Measurements from ENCODE around the gene FADS1.

Gene FADS1

DNA sequence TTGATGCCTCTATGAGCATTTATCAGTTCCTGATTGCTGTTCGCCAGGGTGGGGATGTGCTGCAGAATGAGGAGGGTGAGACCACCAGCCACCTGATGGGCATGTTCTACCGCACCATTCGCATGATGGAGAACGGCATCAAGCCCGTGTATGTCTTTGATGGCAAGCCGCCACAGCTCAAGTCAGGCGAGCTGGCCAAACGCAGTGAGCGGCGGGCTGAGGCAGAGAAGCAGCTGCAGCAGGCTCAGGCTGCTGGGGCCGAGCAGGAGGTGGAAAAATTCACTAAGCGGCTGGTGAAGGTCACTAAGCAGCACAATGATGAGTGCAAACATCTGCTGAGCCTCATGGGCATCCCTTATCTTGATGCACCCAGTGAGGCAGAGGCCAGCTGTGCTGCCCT lies 21.3 kb downstream of the FADS1 start:
- DNase-seq (ENCODE audit: low spot score): no peak

GRCh38 chr11:61794579-61794978 lies 22.2 kb downstream of the FADS1 start:
- no peak for DNase-seq (ENCODE audit: low spot score)

GRCh38 chr11:61793829-61794204 lies 23.0 kb downstream of the FADS1 start:
- DNase-seq (ENCODE audit: low spot score): no peak

- no peak for DNase-seq (ENCODE audit: low spot score)
These were observed 23.5 kb downstream of the FADS1 start for GRCh38 chr11:61793083-61793828.

DNA sequence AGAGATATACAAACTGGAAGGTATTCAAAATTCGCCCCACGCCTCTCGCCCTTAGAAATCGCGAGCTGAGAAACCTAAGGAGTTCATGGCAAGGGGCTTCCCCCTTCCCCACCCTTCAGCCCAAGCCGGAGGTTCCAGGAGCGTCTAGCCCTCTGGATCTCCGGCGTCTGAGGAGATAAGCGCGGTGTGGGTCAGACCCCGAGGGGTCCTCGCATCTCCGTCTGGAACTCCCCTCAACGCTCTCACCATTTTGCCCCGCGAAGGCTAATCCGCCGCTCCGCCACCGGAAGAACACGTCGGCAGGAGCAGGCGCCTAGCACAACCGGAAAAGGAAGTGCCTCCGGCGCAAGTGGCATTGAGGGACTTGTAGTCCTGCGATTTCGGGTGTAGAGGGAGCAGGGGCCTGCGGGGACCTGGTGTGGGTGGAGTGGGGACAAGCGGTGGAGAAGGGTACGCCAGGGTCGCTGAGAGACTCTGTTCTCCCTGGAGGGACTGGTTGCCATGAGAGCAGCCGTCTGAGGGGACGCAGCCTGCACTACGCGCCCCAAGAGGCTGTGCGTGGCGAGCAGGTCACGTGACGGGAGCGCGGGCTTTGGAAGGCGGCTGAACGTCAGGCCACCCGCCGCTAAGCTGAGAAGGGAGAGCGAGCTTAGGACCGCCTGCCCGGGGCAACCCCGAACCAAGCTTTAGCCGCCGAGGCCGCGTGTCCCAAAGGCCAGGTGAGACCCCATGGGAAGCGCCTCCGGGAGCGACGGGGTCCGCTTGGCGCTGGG lies 24.3 kb downstream of the FADS1 start, which contains the start of the genes FEN1 and TMEM258:
TSS of gene FEN1 (plus strand) at position 602 of the 773 bp plus-strand sequence. CDS start 2,451 bp downstream, outside the sequence.
TSS of gene TMEM258 (minus strand) at position 290 of the 773 bp plus-strand sequence. CDS start at position 249, 41 bp downstream.
- DNase-seq (ENCODE audit: low spot score): peak; percentile 96

- peak; percentile 71 for DNase-seq (ENCODE audit: low spot score)
These were observed 25.0 kb downstream of the FADS1 start for GRCh38 chr11:61791737-61792309.

- DNase-seq (ENCODE audit: low spot score): no peak
These were observed 28.8 kb downstream of the FADS1 start for GRCh38 chr11:61787928-61788491.

- no peak for DNase-seq (ENCODE audit: low spot score)
These were observed 30.9 kb downstream of the FADS1 start for GRCh38 chr11:61785837-61786402.

GRCh38 chr11:61784506-61784805 lies 32.3 kb downstream of the FADS1 start:
- DNase-seq (ENCODE audit: low spot score): no peak

GRCh38 chr11:61783717-61784505 lies 32.9 kb downstream of the FADS1 start:
- no peak for DNase-seq (ENCODE audit: low spot score)

DNA sequence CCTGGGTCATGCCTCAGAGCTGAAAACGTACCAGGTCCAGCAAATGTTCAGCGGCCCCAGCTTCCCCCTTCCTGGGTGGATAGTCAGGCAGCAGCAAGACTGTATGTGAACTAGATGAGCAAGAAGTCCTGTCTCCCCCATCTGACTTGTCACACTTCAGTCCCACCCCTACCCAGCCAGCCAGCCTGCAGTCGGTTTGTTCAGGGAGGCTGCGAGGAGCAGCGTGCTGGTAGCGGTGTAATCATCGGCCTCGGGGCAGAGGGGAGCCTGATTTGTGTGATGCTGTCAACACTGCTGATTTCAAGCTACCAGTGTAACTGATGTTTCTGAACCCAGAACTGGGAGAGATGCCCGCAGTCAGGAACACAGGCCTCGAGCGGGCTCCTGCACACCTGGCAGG lies 34.0 kb downstream of the FADS1 start:
- no peak for DNase-seq (ENCODE audit: low spot score)

GRCh38 chr11:61782299-61782698 lies 34.5 kb downstream of the FADS1 start:
- DNase-seq (ENCODE audit: low spot score): no peak

- DNase-seq (ENCODE audit: low spot score): no peak
These were observed 35.2 kb downstream of the FADS1 start for GRCh38 chr11:61781585-61781984.

DNA sequence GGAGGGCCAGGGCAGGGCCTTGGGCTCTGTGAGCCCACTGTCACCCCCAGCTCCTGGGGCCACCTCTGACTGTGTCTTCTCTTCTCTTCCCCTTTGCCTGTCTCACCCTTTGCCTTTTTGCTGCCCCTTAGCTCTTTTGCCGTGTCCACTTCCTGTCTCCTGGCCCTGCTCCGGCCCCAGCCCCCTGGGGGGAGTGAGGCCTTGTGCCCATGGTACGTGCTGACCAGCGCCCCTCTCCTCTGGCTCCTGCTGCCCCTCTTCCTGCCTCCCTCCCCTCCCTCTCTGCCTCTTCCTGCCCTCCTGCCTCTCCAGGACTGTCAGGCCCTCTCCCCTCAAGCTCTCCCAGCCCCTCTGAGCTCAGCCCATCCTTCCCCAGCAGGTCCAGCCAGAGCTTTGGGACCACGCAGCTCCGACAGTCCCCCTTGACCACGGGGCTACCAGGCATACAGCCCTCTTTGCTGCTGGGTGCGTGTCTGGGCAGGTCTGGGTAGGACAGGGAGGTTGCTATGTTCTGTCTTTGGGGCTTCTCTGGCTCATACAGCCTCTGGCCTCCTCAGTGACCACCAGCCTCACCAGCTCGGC lies 36.1 kb downstream of the FADS1 start:
- no peak for DNase-seq (ENCODE audit: low spot score)

GRCh38 chr11:61779666-61780525 lies 36.9 kb downstream of the FADS1 start:
- no peak for DNase-seq (ENCODE audit: low spot score)

GRCh38 chr11:61778920-61779650 lies 37.7 kb downstream of the FADS1 start:
- no peak for DNase-seq (ENCODE audit: low spot score)

GRCh38 chr11:61778357-61778886 lies 38.4 kb downstream of the FADS1 start:
- DNase-seq (ENCODE audit: low spot score): no peak

GRCh38 chr11:61777234-61778090 lies 39.3 kb downstream of the FADS1 start:
- no peak for DNase-seq (ENCODE audit: low spot score)

Measured in ecto neural progenitor cell (in vitro differentiated cells).